DND-41 (cell line): Measurements from ENCODE around the gene ELAVL1.

Experiments
- EZH2 ChIP-seq: IDR thresholded peaks from 3 replicates; pipeline ENCODE4 v1.6.1; 2012; ENCODE audit warnings: borderline replicate concordance, low read depth, mild to moderate bottlenecking, moderate library complexity, low read length, inconsistent platforms; ENCODE audit not compliant: severe bottlenecking
- TF ChIP-seq, protein P1 (sequence below): IDR thresholded peaks from 2 replicates; pipeline ENCODE4 v1.5.1; 2012; ENCODE audit warnings: borderline replicate concordance, low read length, moderate library complexity, mild to moderate bottlenecking; ENCODE audit not compliant: poor library complexity, severe bottlenecking; ENCODE audit errors: extremely low read depth

DNA sequence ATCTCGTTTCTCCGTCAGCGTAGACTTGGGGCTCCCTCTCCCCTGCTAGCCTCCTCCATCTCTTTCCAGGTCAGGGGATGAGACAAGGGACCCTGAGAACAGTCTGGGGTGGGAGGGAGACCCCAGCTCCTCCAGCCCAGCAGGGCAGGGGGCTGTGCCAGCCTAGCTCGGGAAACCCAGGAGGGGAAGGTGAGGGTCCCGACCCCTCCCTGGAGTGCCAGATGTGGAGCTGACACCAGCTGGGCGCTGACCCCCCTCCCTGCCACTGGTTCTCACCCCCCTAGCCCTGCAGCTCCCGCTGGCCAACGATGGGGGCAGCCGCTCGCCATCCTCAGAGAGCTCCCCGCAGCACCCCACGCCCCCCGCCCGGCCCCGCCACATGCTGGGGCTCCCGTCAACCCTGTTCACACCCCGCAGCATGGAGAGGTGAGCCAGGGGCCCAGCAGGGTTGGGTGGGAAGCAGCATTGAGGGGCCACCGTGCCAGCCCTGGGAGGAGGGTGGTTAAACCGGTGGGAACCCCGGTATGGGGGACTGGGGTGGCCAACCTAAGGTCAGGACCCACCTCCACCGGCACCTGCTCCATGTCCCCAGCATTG is 95.9 kb downstream of the ELAVL1 start:
- TF ChIP-seq, protein P1, sequence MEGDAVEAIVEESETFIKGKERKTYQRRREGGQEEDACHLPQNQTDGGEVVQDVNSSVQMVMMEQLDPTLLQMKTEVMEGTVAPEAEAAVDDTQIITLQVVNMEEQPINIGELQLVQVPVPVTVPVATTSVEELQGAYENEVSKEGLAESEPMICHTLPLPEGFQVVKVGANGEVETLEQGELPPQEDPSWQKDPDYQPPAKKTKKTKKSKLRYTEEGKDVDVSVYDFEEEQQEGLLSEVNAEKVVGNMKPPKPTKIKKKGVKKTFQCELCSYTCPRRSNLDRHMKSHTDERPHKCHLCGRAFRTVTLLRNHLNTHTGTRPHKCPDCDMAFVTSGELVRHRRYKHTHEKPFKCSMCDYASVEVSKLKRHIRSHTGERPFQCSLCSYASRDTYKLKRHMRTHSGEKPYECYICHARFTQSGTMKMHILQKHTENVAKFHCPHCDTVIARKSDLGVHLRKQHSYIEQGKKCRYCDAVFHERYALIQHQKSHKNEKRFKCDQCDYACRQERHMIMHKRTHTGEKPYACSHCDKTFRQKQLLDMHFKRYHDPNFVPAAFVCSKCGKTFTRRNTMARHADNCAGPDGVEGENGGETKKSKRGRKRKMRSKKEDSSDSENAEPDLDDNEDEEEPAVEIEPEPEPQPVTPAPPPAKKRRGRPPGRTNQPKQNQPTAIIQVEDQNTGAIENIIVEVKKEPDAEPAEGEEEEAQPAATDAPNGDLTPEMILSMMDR, result no peak
- no peak for TF ChIP-seq EZH2
